GM19240 (cell line): ENCODE data around the gene AIPL1.

Experiments
- DNase-seq: peaks from one replicate; pipeline ENCODE4 v3.0.0; 2011; ENCODE audit warnings: low spot score; ENCODE audit not compliant: insufficient read length

AIPL1 gene

GRCh38 chr17:6450926-6451832 lies 16.3 kb upstream of the AIPL1 start:
- DNase-seq = no peak

GRCh38 chr17:6449307-6449706 lies 14.4 kb upstream of the AIPL1 start:
- DNase-seq = no peak

DNA sequence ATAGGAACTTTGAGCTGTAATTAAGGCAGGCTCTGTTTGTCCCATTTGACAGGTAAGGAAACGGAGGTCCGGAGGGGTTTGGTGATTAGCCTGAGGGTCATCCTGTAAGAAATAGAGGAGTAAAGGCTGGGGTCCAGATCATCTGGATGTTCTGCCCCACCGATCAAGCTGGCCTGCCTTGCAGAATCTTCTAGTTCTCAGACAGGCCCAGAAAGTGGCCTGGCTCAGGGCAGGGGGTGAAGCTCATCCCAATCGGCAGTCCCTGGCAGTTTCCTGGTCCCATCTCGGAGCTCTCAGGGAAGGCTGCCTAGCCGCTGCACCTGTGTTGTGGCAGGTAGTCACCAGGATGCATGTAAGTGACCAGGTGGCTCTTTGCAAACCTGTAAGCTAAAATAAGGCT lies 13.6 kb upstream of the AIPL1 start:
- DNase-seq = no peak

DNA sequence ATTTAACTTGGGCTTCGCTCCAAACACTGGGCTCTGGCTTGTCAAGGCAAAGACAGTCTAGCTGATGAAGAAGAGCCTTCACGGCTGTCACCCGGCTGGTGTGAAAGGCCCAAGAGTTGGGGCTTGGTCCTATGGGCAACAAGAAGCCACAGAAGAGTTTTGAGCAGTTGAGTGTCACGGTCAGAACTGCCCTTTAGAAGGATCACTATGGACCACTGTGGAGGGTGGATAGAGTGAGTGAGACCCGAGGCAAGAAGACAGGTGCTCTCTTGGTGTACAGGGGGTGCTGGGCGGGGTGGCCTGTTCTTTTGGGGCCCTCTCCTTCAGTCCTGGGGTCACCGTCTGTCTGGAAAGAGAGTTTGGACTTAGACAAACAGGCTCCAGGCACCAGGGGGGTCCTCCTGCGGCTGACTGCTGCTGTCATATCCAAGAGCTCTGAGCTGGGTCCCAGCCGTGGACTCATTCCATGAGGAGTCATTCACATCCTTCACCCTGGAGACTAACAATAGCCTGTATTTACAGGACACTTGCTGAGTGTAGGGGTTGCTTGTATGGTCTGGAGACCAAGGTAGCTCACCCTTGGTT lies 11.7 kb upstream of the AIPL1 start:
- no peak for DNase-seq

GRCh38 chr17:6444571-6445335 lies 9.8 kb upstream of the AIPL1 start:
- DNase-seq = no peak

GRCh38 chr17:6443692-6444570 lies 9.0 kb upstream of the AIPL1 start, which contains the start of gene PIMREG:
TSS of gene PIMREG (plus strand) at chr17:6444455. CDS start at chr17:6445111, 656 bp downstream.
- DNase-seq = peak; percentile 89

- no peak for DNase-seq
Measured at GRCh38 chr17:6442775-6443174, 7.9 kb upstream of the AIPL1 start.

DNA sequence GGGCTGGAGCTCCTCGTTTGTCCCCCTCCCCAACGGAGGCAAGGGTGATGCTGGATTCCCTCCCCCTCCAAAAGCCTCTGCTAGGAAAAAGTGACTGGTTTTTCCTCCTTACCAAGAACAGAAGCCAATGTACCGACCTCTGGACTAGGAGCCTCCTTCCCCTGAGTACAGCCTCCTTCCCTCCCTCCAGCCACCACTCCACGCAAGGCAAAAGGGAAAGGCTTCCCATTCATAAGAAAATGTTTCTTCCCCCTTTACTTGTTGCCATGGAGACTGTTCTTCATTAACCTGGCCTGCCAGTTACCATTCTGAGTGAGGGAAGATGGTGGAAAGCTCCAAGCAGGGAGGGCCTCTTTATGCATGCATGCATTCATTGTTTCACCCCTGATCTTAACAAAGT lies 5.0 kb upstream of the AIPL1 start:
- DNase-seq = no peak

DNA sequence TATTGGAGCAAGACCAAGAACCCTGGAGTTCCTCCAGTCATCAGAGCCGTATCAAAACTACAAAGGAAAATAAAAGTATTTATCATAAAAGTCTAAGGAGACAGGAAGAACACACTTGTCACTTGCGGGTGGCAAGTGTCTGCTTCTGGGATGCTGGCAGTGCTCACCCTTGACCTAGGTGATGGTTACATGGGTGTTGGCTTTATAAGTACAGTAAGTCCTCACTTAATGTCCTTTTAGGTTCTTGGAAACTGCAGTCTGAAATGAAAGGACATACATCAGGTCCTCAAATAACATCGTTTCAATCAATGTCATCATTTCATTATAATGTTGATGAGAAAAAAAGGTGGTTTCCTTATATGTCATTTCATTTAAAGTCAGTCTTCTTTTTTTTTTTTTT lies 3.0 kb upstream of the AIPL1 start:
- DNase-seq = no peak

DNA sequence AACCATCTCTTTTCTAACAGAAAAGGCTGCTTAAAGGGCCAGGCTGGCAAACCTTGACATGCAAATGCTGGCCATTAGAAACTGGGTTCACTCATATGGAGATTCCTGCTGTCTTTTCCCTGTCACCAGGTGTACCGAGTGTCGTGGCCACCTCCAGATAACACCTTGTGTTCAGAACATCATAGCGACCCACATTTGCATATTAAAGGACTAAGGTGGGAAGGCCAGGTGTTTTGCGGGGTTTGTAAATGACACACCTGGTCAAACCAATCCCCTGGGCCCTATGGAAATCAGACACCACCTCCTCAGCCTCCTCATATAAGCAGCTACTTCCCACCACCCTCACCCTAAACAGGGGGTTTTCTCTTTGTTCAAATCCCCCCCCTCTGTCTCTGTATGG lies 2.5 kb upstream of the AIPL1 start:
- DNase-seq = no peak

GRCh38 chr17:6435968-6436367 lies 1.0 kb upstream of the AIPL1 start:
- peak; percentile 63 for DNase-seq

DNA sequence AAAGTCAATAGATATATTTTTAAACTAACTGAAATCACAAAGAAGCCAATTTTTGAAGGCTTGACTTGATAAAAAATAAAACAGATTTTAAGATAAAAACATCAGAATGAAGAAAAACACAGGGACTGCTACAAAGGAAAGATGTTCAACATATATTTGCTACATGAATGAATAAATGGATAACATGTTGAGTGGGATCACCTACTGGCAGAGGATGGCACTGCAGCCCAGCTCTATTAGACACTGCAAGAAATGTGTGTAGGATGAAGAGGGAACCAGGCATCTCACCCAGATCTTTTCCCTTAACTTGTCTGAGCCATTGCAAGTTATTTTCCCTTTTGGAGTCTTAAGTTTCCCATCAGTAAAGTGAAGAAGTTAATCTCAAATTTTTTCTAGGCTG lies 4.2 kb downstream of the AIPL1 start:
- DNase-seq = no peak

- no peak for DNase-seq
Measured at GRCh38 chr17:6429266-6429665, 5.7 kb downstream of the AIPL1 start.

DNA sequence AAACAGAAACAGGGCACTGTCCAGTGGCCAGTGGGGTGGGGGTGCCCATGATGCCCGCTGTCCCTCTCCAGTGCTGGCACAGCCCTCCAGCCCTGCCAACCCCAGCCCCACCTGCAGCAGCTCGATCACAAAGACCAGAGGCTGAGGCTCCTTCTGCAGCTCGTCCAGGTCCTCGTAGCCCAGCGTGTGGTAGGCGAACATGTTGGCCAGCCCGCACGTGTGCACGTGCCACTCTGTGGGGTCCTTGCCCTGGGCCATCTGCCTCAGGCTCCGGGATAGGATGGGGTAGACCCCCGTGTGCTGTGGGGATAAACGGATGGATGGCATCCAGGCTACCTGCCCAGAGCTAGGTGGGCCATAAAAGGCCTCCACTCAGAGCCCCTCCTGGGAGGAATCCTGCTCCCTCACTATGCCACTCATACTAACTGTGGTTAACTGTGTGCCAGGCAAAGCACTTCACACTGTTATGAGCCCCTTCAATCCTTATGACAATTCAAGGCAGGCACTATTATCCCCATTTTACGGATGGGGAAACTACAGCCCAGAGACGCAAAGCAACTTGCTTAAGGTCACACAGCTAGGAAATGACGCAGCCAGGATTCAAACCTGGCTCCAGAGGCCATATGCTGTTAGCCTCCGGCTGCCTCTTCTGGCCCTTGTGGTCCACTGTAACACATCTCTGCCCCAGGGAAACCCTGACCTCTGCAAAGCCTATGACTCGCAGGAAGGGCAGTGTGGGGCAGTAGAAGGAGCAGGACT lies 6.5 kb downstream of the AIPL1 start:
- DNase-seq = no peak

DNA sequence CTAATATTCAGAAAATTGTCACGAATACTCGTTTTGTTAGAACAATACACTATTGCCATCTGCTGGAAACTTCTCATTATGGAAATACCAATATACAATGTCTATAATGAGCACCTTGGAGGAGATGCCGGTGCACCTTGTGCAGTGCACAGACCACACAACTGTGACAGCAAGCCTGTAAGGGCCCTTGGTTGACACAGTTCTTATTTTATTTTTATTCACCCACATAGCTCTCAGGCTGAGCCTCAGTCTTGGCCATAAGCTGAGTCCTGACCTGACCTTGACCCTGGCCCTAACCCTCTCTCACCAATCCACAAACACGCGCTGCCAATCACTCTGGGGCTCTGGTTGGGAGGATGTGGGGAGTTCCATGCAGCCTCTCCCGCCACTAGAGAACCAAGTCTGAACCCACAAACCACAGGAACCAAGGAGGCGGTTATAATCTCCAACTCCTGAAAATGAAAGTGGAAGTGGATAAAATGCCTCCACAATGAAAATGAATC lies 7.6 kb downstream of the AIPL1 start:
- no peak for DNase-seq

GRCh38 chr17:6426356-6427101 lies 8.4 kb downstream of the AIPL1 start:
- DNase-seq = no peak

DNA sequence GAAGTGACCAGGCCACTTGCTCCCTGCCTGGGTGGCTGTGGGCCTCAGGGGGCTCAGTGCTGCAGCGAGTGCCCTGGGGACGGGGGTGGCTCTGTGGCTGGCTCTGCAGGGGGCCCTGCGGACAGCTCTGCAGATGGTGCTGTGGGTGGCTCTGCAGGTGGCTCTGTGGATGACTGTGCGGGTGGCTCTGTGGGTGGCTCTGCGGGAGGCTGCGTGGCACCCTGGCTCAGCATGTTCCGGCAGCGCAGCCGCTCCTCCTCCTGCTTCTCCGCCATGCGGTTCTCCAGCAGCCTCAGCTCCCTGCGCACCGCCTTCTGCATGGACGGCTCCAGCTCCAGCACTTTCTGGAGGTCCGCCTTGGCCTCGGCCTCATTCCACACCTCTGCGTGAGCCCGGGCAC lies 9.5 kb downstream of the AIPL1 start:
- no peak for DNase-seq

GRCh38 chr17:6423931-6424330 lies 11.0 kb downstream of the AIPL1 start:
- DNase-seq = no peak

DNA sequence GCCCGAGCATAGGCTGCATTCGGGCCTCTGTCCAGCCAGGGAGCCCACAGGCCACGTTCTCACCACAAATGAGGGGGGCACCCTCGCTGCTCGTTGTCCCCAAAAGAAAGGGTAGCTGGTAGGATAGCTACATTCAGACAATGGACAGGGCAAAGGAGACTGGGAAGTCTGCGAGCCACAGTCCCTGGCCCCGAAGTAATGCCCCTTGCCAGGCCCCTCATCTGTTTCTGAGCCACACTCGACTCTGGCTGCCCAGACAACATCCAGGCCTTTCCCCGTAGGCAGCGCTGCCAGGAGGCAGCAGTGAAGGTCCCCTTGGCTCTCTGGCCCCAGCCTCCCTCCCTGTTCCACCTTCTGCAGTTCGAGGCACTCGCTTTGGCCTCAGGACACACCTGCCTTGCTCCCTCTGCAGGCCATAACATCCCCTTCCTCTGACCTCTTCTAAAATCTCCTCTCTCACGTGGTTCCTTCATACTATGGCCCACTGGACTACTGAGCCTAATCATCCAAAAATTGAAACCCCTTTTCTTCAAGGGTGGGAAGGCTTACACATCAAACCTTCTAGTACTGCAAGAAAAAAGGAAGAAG lies 12.2 kb downstream of the AIPL1 start:
- DNase-seq = no peak
